ENCODE data around the gene LGSN. TPM values are rescaled to one million over a fixed set of nuclear protein-coding genes. Genes with fewer than 3 reads are reported as not detected.

Gene LGSN
- polyA plus RNA-seq, 1 experiment = not detected

DNA sequence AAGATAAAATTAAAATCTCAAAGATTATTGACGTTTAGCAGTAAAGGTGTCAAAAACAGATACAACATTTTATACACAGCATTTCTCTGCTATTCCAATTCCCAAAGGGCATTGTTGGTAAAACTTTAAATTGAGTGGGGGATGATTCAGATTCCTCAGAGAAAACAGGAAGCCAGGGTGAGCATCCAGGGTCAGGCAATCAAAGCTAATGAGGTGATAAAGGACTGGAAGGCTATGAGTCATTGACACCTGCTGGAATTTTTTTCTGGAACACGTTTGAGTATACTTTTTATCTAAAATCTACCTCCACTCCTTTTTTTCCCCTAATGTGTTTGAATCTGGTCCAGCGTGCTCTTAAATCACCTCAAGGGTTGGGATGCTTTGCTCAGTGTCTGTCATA lies 56.3 kb downstream of the LGSN start:
- CTCF ChIA-PET = no interaction called here
- POLR2A ChIA-PET = no interaction called here
- no peak overlapping the region for H3K4me3 ChIP-seq (ENCODE audit: low read depth, low read length)

DNA sequence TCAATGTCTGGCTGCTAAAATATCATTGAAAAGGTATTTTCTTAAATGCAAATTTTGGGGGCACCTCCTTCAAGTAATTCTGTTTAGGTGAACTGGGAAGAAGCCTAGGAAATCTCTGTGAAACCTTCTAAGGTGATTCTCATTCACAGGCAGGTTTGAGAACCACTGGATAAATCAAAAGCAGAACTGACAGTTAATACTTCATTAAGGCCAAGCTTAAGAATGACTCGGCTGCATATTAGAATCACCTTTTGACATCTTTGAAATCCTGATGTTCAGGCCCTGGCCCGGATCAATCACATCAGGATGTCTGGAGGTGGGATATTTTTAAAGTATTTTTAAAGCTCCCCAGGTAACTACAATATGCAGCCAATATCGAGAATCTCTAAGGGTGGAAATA lies 58.0 kb downstream of the LGSN start:
- Histone ChIP-seq H3K4me3 (ENCODE audit: low read depth, low read length) (no peak overlapping the region), H3K36me3 (ENCODE audit: control insufficient read depth, insufficient read depth, low read length) (no peaks in the 10 kb centered on the region), H3K27me3 (ENCODE audit: control insufficient read depth, insufficient read depth, low read length) (no peaks in the 10 kb centered on the region)
- ChIA-PET POLR2A (no interaction called here), CTCF (no interaction called here)
- DNase-seq (ENCODE audit: low read depth) = no peak
- TF ChIP-seq, protein P1, sequence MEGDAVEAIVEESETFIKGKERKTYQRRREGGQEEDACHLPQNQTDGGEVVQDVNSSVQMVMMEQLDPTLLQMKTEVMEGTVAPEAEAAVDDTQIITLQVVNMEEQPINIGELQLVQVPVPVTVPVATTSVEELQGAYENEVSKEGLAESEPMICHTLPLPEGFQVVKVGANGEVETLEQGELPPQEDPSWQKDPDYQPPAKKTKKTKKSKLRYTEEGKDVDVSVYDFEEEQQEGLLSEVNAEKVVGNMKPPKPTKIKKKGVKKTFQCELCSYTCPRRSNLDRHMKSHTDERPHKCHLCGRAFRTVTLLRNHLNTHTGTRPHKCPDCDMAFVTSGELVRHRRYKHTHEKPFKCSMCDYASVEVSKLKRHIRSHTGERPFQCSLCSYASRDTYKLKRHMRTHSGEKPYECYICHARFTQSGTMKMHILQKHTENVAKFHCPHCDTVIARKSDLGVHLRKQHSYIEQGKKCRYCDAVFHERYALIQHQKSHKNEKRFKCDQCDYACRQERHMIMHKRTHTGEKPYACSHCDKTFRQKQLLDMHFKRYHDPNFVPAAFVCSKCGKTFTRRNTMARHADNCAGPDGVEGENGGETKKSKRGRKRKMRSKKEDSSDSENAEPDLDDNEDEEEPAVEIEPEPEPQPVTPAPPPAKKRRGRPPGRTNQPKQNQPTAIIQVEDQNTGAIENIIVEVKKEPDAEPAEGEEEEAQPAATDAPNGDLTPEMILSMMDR (IDR thresholded peaks at IDR 0.05; ENCODE audit: insufficient read depth, low read depth, low read length) = no peak

More for the DNA sequence above, 56.3 kb downstream of the LGSN start:
- TF ChIP-seq, protein P1 (IDR thresholded peaks at IDR 0.05; ENCODE audit: insufficient read depth, low read depth, low read length) = no peak
- DNase-seq (ENCODE audit: low read depth) = no peak
- H3K27me3 ChIP-seq (ENCODE audit: control insufficient read depth, insufficient read depth, low read length) = no peaks in the 10 kb centered on the region
- no peaks in the 10 kb centered on the region for H3K36me3 ChIP-seq (ENCODE audit: control insufficient read depth, insufficient read depth, low read length)

DNA sequence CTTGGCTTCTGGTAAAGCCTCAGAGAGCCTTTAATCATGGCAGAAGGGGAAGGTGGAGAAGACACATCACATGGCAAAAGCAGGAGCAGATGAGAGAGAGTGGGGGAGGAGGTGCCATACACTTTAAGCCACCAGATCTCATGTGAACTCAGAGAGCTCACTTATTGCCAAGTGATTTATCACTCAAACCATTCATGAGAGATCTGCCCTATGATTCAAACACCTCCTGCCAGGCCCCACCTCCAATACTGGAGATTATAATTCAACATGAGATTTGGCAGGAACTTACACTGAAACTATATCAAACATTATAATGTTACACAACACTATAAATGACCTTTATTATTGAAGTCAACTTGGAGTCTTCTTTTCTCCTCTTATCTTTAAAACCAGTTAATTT lies 60.6 kb downstream of the LGSN start:
- TF ChIP-seq, protein P1 (IDR thresholded peaks at IDR 0.05; ENCODE audit: insufficient read depth, low read depth, low read length) = no peak
- ChIA-PET POLR2A (no interaction called here), CTCF (no interaction called here)
- Histone ChIP-seq H3K36me3 (ENCODE audit: control insufficient read depth, insufficient read depth, low read length) (no peaks in the 10 kb centered on the region), H3K27me3 (ENCODE audit: control insufficient read depth, insufficient read depth, low read length) (no peaks in the 10 kb centered on the region), H3K4me3 (ENCODE audit: low read depth, low read length) (no peak overlapping the region)
- no peak for DNase-seq (ENCODE audit: low read depth)

DNA sequence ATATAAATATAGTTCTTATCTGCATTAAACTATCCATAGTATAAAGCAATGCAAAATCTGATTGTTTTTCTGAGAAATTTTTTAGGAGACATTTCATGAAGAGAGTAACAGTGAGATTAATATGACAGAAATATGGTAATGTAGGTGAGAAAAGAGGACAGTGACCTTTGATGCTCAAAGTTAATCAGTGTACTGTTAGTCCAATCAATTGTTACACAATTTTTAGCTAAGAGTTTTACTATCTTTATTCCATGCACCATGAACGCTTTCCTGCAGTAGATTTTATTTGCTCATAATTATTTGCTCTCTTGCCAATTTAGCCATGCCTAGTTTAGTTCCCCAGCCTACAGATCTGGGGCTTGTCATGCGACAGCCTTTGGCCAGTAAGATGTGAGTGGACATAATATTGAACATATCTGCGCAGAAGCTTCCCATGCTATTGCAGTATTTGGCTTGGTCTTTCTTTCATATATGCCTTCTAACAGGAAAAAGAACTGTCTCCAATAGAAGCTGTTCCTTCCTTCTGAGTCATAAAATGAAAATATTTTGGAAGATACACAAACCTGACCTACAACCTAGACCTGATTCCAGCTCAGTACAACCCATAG lies 69.8 kb downstream of the LGSN start:
- Histone ChIP-seq H3K27me3 (ENCODE audit: control insufficient read depth, insufficient read depth, low read length) (no peaks in the 10 kb centered on the region), H3K4me3 (ENCODE audit: low read depth, low read length) (no peak overlapping the region), H3K36me3 (ENCODE audit: control insufficient read depth, insufficient read depth, low read length) (no peaks in the 10 kb centered on the region)
- ChIA-PET POLR2A (no interaction called here), CTCF (no interaction called here)
- DNase-seq (ENCODE audit: low read depth) = no peak
- TF ChIP-seq, protein P1 (IDR thresholded peaks at IDR 0.05; ENCODE audit: insufficient read depth, low read depth, low read length) = no peak

DNA sequence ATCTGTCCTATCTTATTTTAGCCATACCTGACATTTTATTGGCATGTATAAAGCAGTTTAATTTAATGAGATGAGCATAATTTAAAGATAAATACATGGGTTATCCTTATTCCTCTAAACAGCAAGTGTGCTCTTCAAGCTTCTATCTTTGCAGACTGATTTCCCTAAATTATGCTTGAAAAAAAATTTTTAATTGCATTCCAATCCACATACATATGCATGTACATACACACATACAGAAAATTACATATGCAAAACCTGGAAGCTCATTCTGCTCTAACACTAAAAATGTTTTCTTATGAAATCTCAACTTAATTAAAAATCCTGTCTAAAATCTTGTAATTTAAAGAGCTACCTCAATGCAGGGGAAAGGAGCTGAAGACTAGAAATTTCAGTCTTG lies 73.2 kb downstream of the LGSN start:
- no peaks in the 10 kb centered on the region for H3K36me3 ChIP-seq (ENCODE audit: control insufficient read depth, insufficient read depth, low read length)
- H3K27me3 ChIP-seq (ENCODE audit: control insufficient read depth, insufficient read depth, low read length) = no peaks in the 10 kb centered on the region
- H3K4me3 ChIP-seq (ENCODE audit: low read depth, low read length) = no peak overlapping the region
- CTCF ChIA-PET = no interaction called here
- POLR2A ChIA-PET = no interaction called here
- TF ChIP-seq, protein P1 (IDR thresholded peaks at IDR 0.05; ENCODE audit: insufficient read depth, low read depth, low read length) = no peak
- no peak for DNase-seq (ENCODE audit: low read depth)
